CD4-positive, alpha-beta T cell treated with Interferon alpha-2 for 1 hour (primary cell): ENCODE results near the gene RPS6KB1.
A peak's percentile ranks its signal among the peaks of the same experiment; 100 is the strongest.
"Not testable (repeated sequence)": the region's sequence is repeated elsewhere in the genome, so short reads cannot be mapped to it uniquely, and the experiment has no call there.

Experiments
- DNase-seq, 2 donors: peaks; one replicate each; pipeline ENCODE4 v3.0.0-alpha.2; 2020 to 2022

Gene RPS6KB1

GRCh38 chr17:59946433-59946832 is 53.5 kb downstream of the RPS6KB1 start:
- not testable (repeated sequence) for DNase-seq

- DNase-seq: not testable (repeated sequence)
Measured at GRCh38 chr17:59947310-59947709, 54.4 kb downstream of the RPS6KB1 start.

GRCh38 chr17:59950049-59950448 is 57.1 kb downstream of the RPS6KB1 start:
- DNase-seq: no peak

GRCh38 chr17:59954856-59955255 is 61.9 kb downstream of the RPS6KB1 start:
- DNase-seq: no peak

GRCh38 chr17:59959574-59959973 is 66.7 kb downstream of the RPS6KB1 start:
- not testable (repeated sequence) for DNase-seq

GRCh38 chr17:59962739-59963318 is 69.9 kb downstream of the RPS6KB1 start:
- no peak for DNase-seq

- peak; percentile 32 to 50 for DNase-seq
Measured at GRCh38 chr17:59963738-59964481, 71.0 kb downstream of the RPS6KB1 start.

GRCh38 chr17:59964482-59965328 is 71.8 kb downstream of the RPS6KB1 start, which contains the start of gene RNFT1:
TSS of gene RNFT1 (minus strand) at chr17:59964740. CDS start at chr17:59964663, 77 bp downstream.
- DNase-seq: peak; percentile 84 to 92

GRCh38 chr17:59971771-59972170 is 78.8 kb downstream of the RPS6KB1 start:
- not testable (repeated sequence) for DNase-seq

GRCh38 chr17:59972778-59973177 is 79.9 kb downstream of the RPS6KB1 start:
- DNase-seq: no peak

GRCh38 chr17:59973483-59973882 is 80.6 kb downstream of the RPS6KB1 start:
- DNase-seq: not testable (repeated sequence)

GRCh38 chr17:59975166-59975565 is 82.2 kb downstream of the RPS6KB1 start:
- DNase-seq: not testable (repeated sequence)

GRCh38 chr17:59996608-59997007 is 103.7 kb downstream of the RPS6KB1 start:
- not testable (repeated sequence) for DNase-seq
